WERI-Rb-1 (cell line): ENCODE results near the gene GPR151.

Experiments
- DNase-seq: peaks from one replicate; pipeline ENCODE4 v3.0.0-alpha.2; 2020
- H3K27ac ChIP-seq: fragments of 250-450 bp; sonication (Bioruptor Pico); 2 replicates; pipeline ENCODE4 v1.5.1; 2020; ENCODE audit warnings: mild to moderate bottlenecking, moderate library complexity
- H3K27me3 ChIP-seq: fragments of 250-450 bp; sonication (Bioruptor Pico); 2 replicates; pipeline ENCODE4 v1.5.1; 2021; ENCODE audit warnings: mild to moderate bottlenecking, low read depth, moderate library complexity; ENCODE audit not compliant: insufficient read depth, severe bottlenecking
- H3K36me3 ChIP-seq: fragments of 250-450 bp; sonication (Bioruptor Pico); 2 replicates; pipeline ENCODE4 v1.5.1; 2020; ENCODE audit warnings: mild to moderate bottlenecking, moderate library complexity
- H3K4me3 ChIP-seq: 2 replicates; pipeline ENCODE4 v1.5.1; 2011; ENCODE audit warnings: low read depth, mild to moderate bottlenecking, control low read depth, low read length
- H3K9me3 ChIP-seq: fragments of 250-450 bp; sonication (Bioruptor Pico); 2 replicates; pipeline ENCODE4 v1.5.1; 2021; ENCODE audit warnings: mild to moderate bottlenecking, moderate library complexity; ENCODE audit not compliant: severe bottlenecking
- CTCF ChIP-seq: IDR thresholded peaks from 2 replicates; pipeline ENCODE4 v1.5.1; 2011; ENCODE audit warnings: low read depth, mild to moderate bottlenecking, control low read depth, inconsistent platforms, low read length

GPR151 gene

GRCh38 chr5:146513462-146513861 is 2.5 kb downstream of the GPR151 start:
- Histone ChIP-seq H3K27ac (no peak overlapping the region), H3K4me3 (no peak overlapping the region), H3K36me3 (peaks cover 40% of the 10 kb centered on the region), H3K9me3 (no peaks in the 10 kb centered on the region), H3K27me3 (no peaks in the 10 kb centered on the region)
- TF ChIP-seq CTCF: no peak
- no peak for DNase-seq

GRCh38 chr5:146510559-146511125 is 5.3 kb downstream of the GPR151 start:
- Histone ChIP-seq H3K36me3 (peaks cover 66% of the 10 kb centered on the region), H3K4me3 (no peak overlapping the region), H3K27ac (no peak overlapping the region), H3K27me3 (no peaks in the 10 kb centered on the region), H3K9me3 (no peaks in the 10 kb centered on the region)
- no peak for TF ChIP-seq CTCF
- no peak for DNase-seq

GRCh38 chr5:146507428-146507827 is 8.6 kb downstream of the GPR151 start:
- DNase-seq: no peak
- no peak for TF ChIP-seq CTCF
- Histone ChIP-seq H3K9me3 (no peaks in the 10 kb centered on the region), H3K27me3 (no peaks in the 10 kb centered on the region), H3K4me3 (no peak overlapping the region), H3K36me3 (peaks cover 82% of the 10 kb centered on the region), H3K27ac (peak overlapping the region; percentile 53)

- Histone ChIP-seq H3K27me3 (no peaks in the 10 kb centered on the region), H3K36me3 (peaks cover 61% of the 10 kb centered on the region), H3K4me3 (no peak overlapping the region), H3K9me3 (no peaks in the 10 kb centered on the region), H3K27ac (no peak overlapping the region)
- no peak for DNase-seq
- TF ChIP-seq CTCF: no peak
Measured at GRCh38 chr5:146499680-146500079, 16.3 kb downstream of the GPR151 start.

- Histone ChIP-seq H3K27ac (no peak overlapping the region), H3K9me3 (no peaks in the 10 kb centered on the region), H3K36me3 (peaks cover 46% of the 10 kb centered on the region), H3K27me3 (no peaks in the 10 kb centered on the region), H3K4me3 (no peak overlapping the region)
- no peak for DNase-seq
- no peak for TF ChIP-seq CTCF
Measured at GRCh38 chr5:146494656-146495055, 21.3 kb downstream of the GPR151 start.
